ENCODE data around the gene B3GALNT2.

- TF ChIP-seq ZFX (IDR thresholded peaks at IDR 0.05) (no peak), CTCF (conservative IDR thresholded peaks at IDR 0.05) (no peak)
Observed at GRCh38 chr1:235510823-235511222, 6.6 kb upstream of the B3GALNT2 start.

Data from C4-2B (cell line).